ENCODE data around the gene TMEM255B. TPM values are rescaled to one million over a fixed set of nuclear protein-coding genes. Genes with fewer than 3 reads are reported as not detected.

The TMEM255B gene
- total RNA-seq, 1 donor from 2014 or later = 1.5 TPM

- Mint-ChIP-seq H3K4me3 (ENCODE audit: low read depth) (no peak overlapping the region), H3K36me3 (ENCODE audit: insufficient read depth) (no peaks in the 10 kb centered on the region), H3K27me3 (no peaks in the 10 kb centered on the region), H3K4me1 (ENCODE audit: low read depth) (peaks cover 11% of the 10 kb centered on the region), H3K27ac (no peak overlapping the region), H3K9me3 (ENCODE audit: low read depth) (no peaks in the 10 kb centered on the region)
- TF ChIP-seq CTCF (IDR thresholded peaks at IDR 0.05; ENCODE audit: unreplicated experiment) = no peak
- DNase-seq (ENCODE audit: low spot score, unreplicated experiment) = no peak
Observed at GRCh38 chr13:113854238-113855011, 95.4 kb downstream of the TMEM255B start.

GRCh38 chr13:113855012-113855921 is 96.2 kb downstream of the TMEM255B start:
- Mint-ChIP-seq H3K4me1 (ENCODE audit: low read depth) (peaks cover 17% of the 10 kb centered on the region), H3K9me3 (ENCODE audit: low read depth) (no peaks in the 10 kb centered on the region), H3K4me3 (ENCODE audit: low read depth) (no peak overlapping the region), H3K27ac (no peak overlapping the region), H3K27me3 (no peaks in the 10 kb centered on the region), H3K36me3 (ENCODE audit: insufficient read depth) (no peaks in the 10 kb centered on the region)
- no peak for DNase-seq (ENCODE audit: low spot score, unreplicated experiment)
- TF ChIP-seq CTCF (IDR thresholded peaks at IDR 0.05; ENCODE audit: unreplicated experiment) = no peak

- no peak overlapping the region for H3K27ac Mint-ChIP-seq
- no peak for DNase-seq (ENCODE audit: low spot score, unreplicated experiment)
- peaks cover 25% of the 10 kb centered on the region for H3K4me1 Mint-ChIP-seq (ENCODE audit: low read depth)
- no peaks in the 10 kb centered on the region for H3K36me3 Mint-ChIP-seq (ENCODE audit: insufficient read depth)
- H3K9me3 Mint-ChIP-seq (ENCODE audit: low read depth) = no peaks in the 10 kb centered on the region
- no peak for TF ChIP-seq CTCF (IDR thresholded peaks at IDR 0.05; ENCODE audit: unreplicated experiment)
- no peaks in the 10 kb centered on the region for H3K27me3 Mint-ChIP-seq
- H3K4me3 Mint-ChIP-seq (ENCODE audit: low read depth) = no peak overlapping the region
Observed at GRCh38 chr13:113855931-113856715, 97.1 kb downstream of the TMEM255B start.

- TF ChIP-seq CTCF (IDR thresholded peaks at IDR 0.05; ENCODE audit: unreplicated experiment) = no peak
- no peak overlapping the region for H3K27ac Mint-ChIP-seq
- peaks cover 25% of the 10 kb centered on the region for H3K4me1 Mint-ChIP-seq (ENCODE audit: low read depth)
- DNase-seq (ENCODE audit: low spot score, unreplicated experiment) = no peak
- no peaks in the 10 kb centered on the region for H3K9me3 Mint-ChIP-seq (ENCODE audit: low read depth)
- H3K4me3 Mint-ChIP-seq (ENCODE audit: low read depth) = no peak overlapping the region
- H3K36me3 Mint-ChIP-seq (ENCODE audit: insufficient read depth) = no peaks in the 10 kb centered on the region
- peaks cover 3% of the 10 kb centered on the region for H3K27me3 Mint-ChIP-seq
Observed at GRCh38 chr13:113856716-113857065, 97.7 kb downstream of the TMEM255B start.
